ENCODE results near the gene PPP3CB.
A peak's percentile ranks its signal among the peaks of the same experiment; 100 is the strongest.

The PPP3CB gene

GRCh38 chr10:73501651-73502050, 5.8 kb upstream of the PPP3CB start:
- peak; percentile 40; the same call in 1 of the 3 replicates for ATAC-seq
- TF ChIP-seq ARNTL (CRISPR knock-in tag; IDR thresholded peaks at IDR 0.05; ENCODE audit: borderline replicate concordance, low read depth) (no peak), BACH2 (CRISPR knock-in tag; IDR thresholded peaks at IDR 0.05; ENCODE audit: borderline replicate concordance) (no peak), ZFP30 (CRISPR knock-in tag; IDR thresholded peaks at IDR 0.05) (no peak), ZC3H10 (CRISPR knock-in tag; IDR thresholded peaks at IDR 0.05) (no peak), TOX (CRISPR knock-in tag; IDR thresholded peaks at IDR 0.05; ENCODE audit: borderline replicate concordance) (no peak), PATZ1 (CRISPR knock-in tag; IDR thresholded peaks at IDR 0.05; ENCODE audit: borderline replicate concordance) (no peak), GLIS3 (CRISPR knock-in tag; IDR thresholded peaks at IDR 0.05) (no peak), ESRRG (CRISPR knock-in tag; IDR thresholded peaks at IDR 0.05) (no peak), ZNF70 (CRISPR knock-in tag; IDR thresholded peaks at IDR 0.05) (no peak), TCF4 (CRISPR knock-in tag; IDR thresholded peaks at IDR 0.05; ENCODE audit: borderline replicate concordance) (no peak), ZNF8 (CRISPR knock-in tag; IDR thresholded peaks at IDR 0.05) (no peak), ISL1 (CRISPR knock-in tag; IDR thresholded peaks at IDR 0.05) (no peak), ZFP3 (CRISPR knock-in tag; IDR thresholded peaks at IDR 0.05) (no peak), ZNF565 (CRISPR knock-in tag; conservative IDR thresholded peaks at IDR 0.05; ENCODE audit: low read depth) (no peak), PPARA (CRISPR knock-in tag; IDR thresholded peaks at IDR 0.05; ENCODE audit: borderline replicate concordance) (no peak), SNAI2 (CRISPR knock-in tag; IDR thresholded peaks at IDR 0.05) (no peak)
- TF ChIP-seq, protein P1, sequence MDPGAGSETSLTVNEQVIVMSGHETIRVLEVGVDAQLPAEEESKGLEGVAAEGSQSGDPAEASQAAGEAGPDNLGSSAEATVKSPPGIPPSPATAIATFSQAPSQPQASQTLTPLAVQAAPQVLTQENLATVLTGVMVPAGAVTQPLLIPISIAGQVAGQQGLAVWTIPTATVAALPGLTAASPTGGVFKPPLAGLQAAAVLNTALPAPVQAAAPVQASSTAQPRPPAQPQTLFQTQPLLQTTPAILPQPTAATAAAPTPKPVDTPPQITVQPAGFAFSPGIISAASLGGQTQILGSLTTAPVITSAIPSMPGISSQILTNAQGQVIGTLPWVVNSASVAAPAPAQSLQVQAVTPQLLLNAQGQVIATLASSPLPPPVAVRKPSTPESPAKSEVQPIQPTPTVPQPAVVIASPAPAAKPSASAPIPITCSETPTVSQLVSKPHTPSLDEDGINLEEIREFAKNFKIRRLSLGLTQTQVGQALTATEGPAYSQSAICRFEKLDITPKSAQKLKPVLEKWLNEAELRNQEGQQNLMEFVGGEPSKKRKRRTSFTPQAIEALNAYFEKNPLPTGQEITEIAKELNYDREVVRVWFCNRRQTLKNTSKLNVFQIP (CRISPR knock-in tag; IDR thresholded peaks at IDR 0.05; ENCODE audit: borderline replicate concordance, low read depth): no peak

- TF ChIP-seq, protein P2, sequence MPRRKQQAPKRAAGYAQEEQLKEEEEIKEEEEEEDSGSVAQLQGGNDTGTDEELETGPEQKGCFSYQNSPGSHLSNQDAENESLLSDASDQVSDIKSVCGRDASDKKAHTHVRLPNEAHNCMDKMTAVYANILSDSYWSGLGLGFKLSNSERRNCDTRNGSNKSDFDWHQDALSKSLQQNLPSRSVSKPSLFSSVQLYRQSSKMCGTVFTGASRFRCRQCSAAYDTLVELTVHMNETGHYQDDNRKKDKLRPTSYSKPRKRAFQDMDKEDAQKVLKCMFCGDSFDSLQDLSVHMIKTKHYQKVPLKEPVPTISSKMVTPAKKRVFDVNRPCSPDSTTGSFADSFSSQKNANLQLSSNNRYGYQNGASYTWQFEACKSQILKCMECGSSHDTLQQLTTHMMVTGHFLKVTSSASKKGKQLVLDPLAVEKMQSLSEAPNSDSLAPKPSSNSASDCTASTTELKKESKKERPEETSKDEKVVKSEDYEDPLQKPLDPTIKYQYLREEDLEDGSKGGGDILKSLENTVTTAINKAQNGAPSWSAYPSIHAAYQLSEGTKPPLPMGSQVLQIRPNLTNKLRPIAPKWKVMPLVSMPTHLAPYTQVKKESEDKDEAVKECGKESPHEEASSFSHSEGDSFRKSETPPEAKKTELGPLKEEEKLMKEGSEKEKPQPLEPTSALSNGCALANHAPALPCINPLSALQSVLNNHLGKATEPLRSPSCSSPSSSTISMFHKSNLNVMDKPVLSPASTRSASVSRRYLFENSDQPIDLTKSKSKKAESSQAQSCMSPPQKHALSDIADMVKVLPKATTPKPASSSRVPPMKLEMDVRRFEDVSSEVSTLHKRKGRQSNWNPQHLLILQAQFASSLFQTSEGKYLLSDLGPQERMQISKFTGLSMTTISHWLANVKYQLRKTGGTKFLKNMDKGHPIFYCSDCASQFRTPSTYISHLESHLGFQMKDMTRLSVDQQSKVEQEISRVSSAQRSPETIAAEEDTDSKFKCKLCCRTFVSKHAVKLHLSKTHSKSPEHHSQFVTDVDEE (CRISPR knock-in tag; IDR thresholded peaks at IDR 0.05): no peak
- TF ChIP-seq BACH2 (CRISPR knock-in tag; IDR thresholded peaks at IDR 0.05; ENCODE audit: borderline replicate concordance) (no peak), OSR1 (CRISPR knock-in tag; IDR thresholded peaks at IDR 0.05) (no peak), ZFP30 (CRISPR knock-in tag; IDR thresholded peaks at IDR 0.05) (no peak), TCF4 (CRISPR knock-in tag; IDR thresholded peaks at IDR 0.05; ENCODE audit: borderline replicate concordance) (no peak), TOX (CRISPR knock-in tag; IDR thresholded peaks at IDR 0.05; ENCODE audit: borderline replicate concordance) (no peak), ZNF565 (CRISPR knock-in tag; conservative IDR thresholded peaks at IDR 0.05; ENCODE audit: low read depth) (no peak), GLIS3 (CRISPR knock-in tag; IDR thresholded peaks at IDR 0.05) (no peak), ZFP3 (CRISPR knock-in tag; IDR thresholded peaks at IDR 0.05) (no peak), ZNF70 (CRISPR knock-in tag; IDR thresholded peaks at IDR 0.05) (no peak), ARNTL (CRISPR knock-in tag; IDR thresholded peaks at IDR 0.05; ENCODE audit: borderline replicate concordance, low read depth) (no peak), CREB5 (CRISPR knock-in tag; IDR thresholded peaks at IDR 0.05; ENCODE audit: low read depth) (no peak), ESRRG (CRISPR knock-in tag; IDR thresholded peaks at IDR 0.05) (no peak), PPARA (CRISPR knock-in tag; IDR thresholded peaks at IDR 0.05; ENCODE audit: borderline replicate concordance) (no peak)
- TF ChIP-seq, protein P1 (CRISPR knock-in tag; IDR thresholded peaks at IDR 0.05; ENCODE audit: borderline replicate concordance, low read depth): no peak
- ATAC-seq: no peak
Measured at GRCh38 chr10:73497623-73498022, 1.8 kb upstream of the PPP3CB start.
